ENCODE data around the gene GNPNAT1.
"Not testable (repeated sequence)": the region's sequence is repeated elsewhere in the genome, so short reads cannot be mapped to it uniquely, and the experiment has no call there.

Gene GNPNAT1

GRCh38 chr14:52769887-52770286 lies 21.5 kb downstream of the GNPNAT1 start:
- no peaks in the 10 kb centered on the region for H3K9me3 Mint-ChIP-seq
- no peaks in the 10 kb centered on the region for H3K27me3 Mint-ChIP-seq (ENCODE audit: low read depth)
- peaks cover 40% of the 10 kb centered on the region for H3K36me3 Mint-ChIP-seq (ENCODE audit: low read depth)
- peaks cover 7% of the 10 kb centered on the region for H3K4me1 Mint-ChIP-seq (ENCODE audit: low read depth)
- H3K27ac Mint-ChIP-seq, result no peak overlapping the region
- no peak overlapping the region for H3K4me3 Mint-ChIP-seq

- H3K4me1 Mint-ChIP-seq (ENCODE audit: low read depth), result peaks cover 13% of the 10 kb centered on the region
- H3K27me3 Mint-ChIP-seq (ENCODE audit: low read depth), result no peaks in the 10 kb centered on the region
- peaks cover 43% of the 10 kb centered on the region for H3K36me3 Mint-ChIP-seq (ENCODE audit: low read depth)
- no peak overlapping the region for H3K4me3 Mint-ChIP-seq
- no peak overlapping the region for H3K27ac Mint-ChIP-seq
- no peaks in the 10 kb centered on the region for H3K9me3 Mint-ChIP-seq
These were observed 24.2 kb downstream of the GNPNAT1 start for GRCh38 chr14:52767058-52767833.

GRCh38 chr14:52762923-52763322 lies 28.5 kb downstream of the GNPNAT1 start:
- not testable (repeated sequence) for H3K4me3 Mint-ChIP-seq; H3K27ac Mint-ChIP-seq; H3K27me3 Mint-ChIP-seq (ENCODE audit: low read depth); H3K9me3 Mint-ChIP-seq
- Mint-ChIP-seq H3K4me1 (ENCODE audit: low read depth) (peaks cover 10% of the 10 kb centered on the region), H3K36me3 (ENCODE audit: low read depth) (peaks cover 31% of the 10 kb centered on the region)

GRCh38 chr14:52759145-52759544 lies 32.3 kb downstream of the GNPNAT1 start:
- no peaks in the 10 kb centered on the region for H3K9me3 Mint-ChIP-seq
- no peak overlapping the region for H3K27ac Mint-ChIP-seq
- no peaks in the 10 kb centered on the region for H3K27me3 Mint-ChIP-seq (ENCODE audit: low read depth)
- H3K36me3 Mint-ChIP-seq (ENCODE audit: low read depth), result peaks cover 16% of the 10 kb centered on the region
- peaks cover 4% of the 10 kb centered on the region for H3K4me1 Mint-ChIP-seq (ENCODE audit: low read depth)
- H3K4me3 Mint-ChIP-seq, result no peak overlapping the region

- H3K27ac Mint-ChIP-seq, result no peak overlapping the region
- H3K27me3 Mint-ChIP-seq (ENCODE audit: low read depth), result no peaks in the 10 kb centered on the region
- H3K4me3 Mint-ChIP-seq, result no peak overlapping the region
- H3K4me1 Mint-ChIP-seq (ENCODE audit: low read depth), result no peaks in the 10 kb centered on the region
- H3K9me3 Mint-ChIP-seq, result no peaks in the 10 kb centered on the region
- peaks cover 4% of the 10 kb centered on the region for H3K36me3 Mint-ChIP-seq (ENCODE audit: low read depth)
These were observed 35.6 kb downstream of the GNPNAT1 start for GRCh38 chr14:52755607-52756316.

GRCh38 chr14:52748647-52749292 lies 42.6 kb downstream of the GNPNAT1 start:
- H3K9me3 Mint-ChIP-seq, result no peaks in the 10 kb centered on the region
- no peak overlapping the region for H3K27ac Mint-ChIP-seq
- H3K4me3 Mint-ChIP-seq, result no peak overlapping the region
- H3K4me1 Mint-ChIP-seq (ENCODE audit: low read depth), result peaks cover 7% of the 10 kb centered on the region
- no peaks in the 10 kb centered on the region for H3K27me3 Mint-ChIP-seq (ENCODE audit: low read depth)
- peaks cover 25% of the 10 kb centered on the region for H3K36me3 Mint-ChIP-seq (ENCODE audit: low read depth)

- Mint-ChIP-seq H3K36me3 (ENCODE audit: low read depth) (peaks cover 30% of the 10 kb centered on the region), H3K9me3 (no peaks in the 10 kb centered on the region), H3K27me3 (ENCODE audit: low read depth) (no peaks in the 10 kb centered on the region), H3K4me1 (ENCODE audit: low read depth) (peaks cover 31% of the 10 kb centered on the region), H3K4me3 (peak overlapping the region; percentile 65), H3K27ac (peak overlapping the region; percentile 91)
These were observed 49.5 kb downstream of the GNPNAT1 start for GRCh38 chr14:52741865-52742264.

- no peak overlapping the region for H3K27ac Mint-ChIP-seq
- H3K9me3 Mint-ChIP-seq, result no peaks in the 10 kb centered on the region
- H3K4me3 Mint-ChIP-seq, result no peak overlapping the region
- peaks cover 27% of the 10 kb centered on the region for H3K36me3 Mint-ChIP-seq (ENCODE audit: low read depth)
- peaks cover 40% of the 10 kb centered on the region for H3K4me1 Mint-ChIP-seq (ENCODE audit: low read depth)
- no peaks in the 10 kb centered on the region for H3K27me3 Mint-ChIP-seq (ENCODE audit: low read depth)
These were observed 50.7 kb downstream of the GNPNAT1 start for GRCh38 chr14:52740751-52741150.

- H3K4me3 Mint-ChIP-seq, result no peak overlapping the region
- H3K27me3 Mint-ChIP-seq (ENCODE audit: low read depth), result no peaks in the 10 kb centered on the region
- H3K27ac Mint-ChIP-seq, result no peak overlapping the region
- H3K9me3 Mint-ChIP-seq, result no peaks in the 10 kb centered on the region
- H3K4me1 Mint-ChIP-seq (ENCODE audit: low read depth), result peaks cover 42% of the 10 kb centered on the region
- peaks cover 30% of the 10 kb centered on the region for H3K36me3 Mint-ChIP-seq (ENCODE audit: low read depth)
These were observed 53.0 kb downstream of the GNPNAT1 start for GRCh38 chr14:52738409-52738808.

GRCh38 chr14:52735921-52736489 lies 55.4 kb downstream of the GNPNAT1 start:
- H3K27ac Mint-ChIP-seq, result no peak overlapping the region
- no peak overlapping the region for H3K4me3 Mint-ChIP-seq
- peaks cover 35% of the 10 kb centered on the region for H3K4me1 Mint-ChIP-seq (ENCODE audit: low read depth)
- H3K9me3 Mint-ChIP-seq, result no peaks in the 10 kb centered on the region
- no peaks in the 10 kb centered on the region for H3K27me3 Mint-ChIP-seq (ENCODE audit: low read depth)
- peaks cover 35% of the 10 kb centered on the region for H3K36me3 Mint-ChIP-seq (ENCODE audit: low read depth)

GRCh38 chr14:52733824-52734223 lies 57.6 kb downstream of the GNPNAT1 start:
- no peak overlapping the region for H3K27ac Mint-ChIP-seq
- no peaks in the 10 kb centered on the region for H3K9me3 Mint-ChIP-seq
- no peak overlapping the region for H3K4me3 Mint-ChIP-seq
- no peaks in the 10 kb centered on the region for H3K27me3 Mint-ChIP-seq (ENCODE audit: low read depth)
- H3K36me3 Mint-ChIP-seq (ENCODE audit: low read depth), result peaks cover 33% of the 10 kb centered on the region
- H3K4me1 Mint-ChIP-seq (ENCODE audit: low read depth), result peaks cover 34% of the 10 kb centered on the region

GRCh38 chr14:52730709-52731111 lies 60.7 kb downstream of the GNPNAT1 start:
- H3K4me1 Mint-ChIP-seq (ENCODE audit: low read depth), result peaks cover 20% of the 10 kb centered on the region
- no peaks in the 10 kb centered on the region for H3K9me3 Mint-ChIP-seq
- no peaks in the 10 kb centered on the region for H3K27me3 Mint-ChIP-seq (ENCODE audit: low read depth)
- H3K36me3 Mint-ChIP-seq (ENCODE audit: low read depth), result peaks cover 25% of the 10 kb centered on the region
- peak overlapping the region; percentile 87 for H3K4me3 Mint-ChIP-seq
- H3K27ac Mint-ChIP-seq, result peak overlapping the region; percentile 77

GRCh38 chr14:52729925-52730708 lies 61.3 kb downstream of the GNPNAT1 start, which contains the start of gene STYX:
STYX (plus strand) TSS chr14:52730166; CDS start chr14:52730475, 309 bp downstream.
- Mint-ChIP-seq H3K27me3 (ENCODE audit: low read depth) (no peaks in the 10 kb centered on the region), H3K4me1 (ENCODE audit: low read depth) (peaks cover 20% of the 10 kb centered on the region), H3K27ac (peak within 1 kb of the TSS; percentile 77), H3K4me3 (peak within 1 kb of the TSS; percentile 87), H3K9me3 (no peaks in the 10 kb centered on the region), H3K36me3 (ENCODE audit: low read depth) (peaks cover 25% of the 10 kb centered on the region)

GRCh38 chr14:52729585-52729924 lies 61.9 kb downstream of the GNPNAT1 start:
- Mint-ChIP-seq H3K27ac (peak overlapping the region; percentile 51), H3K9me3 (no peaks in the 10 kb centered on the region), H3K4me1 (ENCODE audit: low read depth) (peaks cover 22% of the 10 kb centered on the region), H3K36me3 (ENCODE audit: low read depth) (peaks cover 29% of the 10 kb centered on the region), H3K27me3 (ENCODE audit: low read depth) (no peaks in the 10 kb centered on the region), H3K4me3 (peak overlapping the region; percentile 87)

Measured in T-helper 1 cell treated with Interleukin-12 subunit alpha and Interleukin-12 subunit beta and Interleukin-4 antibody, amounts not matched to agents 30 μg/mL and 1 μg/mL, for 36 hours (primary cell).